DMS153 treated with DMSO at 0.1 percent for 48 hours (cell line): ENCODE results near the gene PER2.

Experiments
- DNase-seq: peaks from one replicate; lab custom pipeline; 2025; ENCODE audit not compliant: unreplicated experiment; lab: John Stamatoyannopoulos, UW

The PER2 gene

GRCh38 chr2:238250896-238251295 lies 37.5 kb downstream of the PER2 start:
- DNase-seq, result no peak

- DNase-seq, result no peak
Observed at GRCh38 chr2:238247841-238248453, 40.5 kb downstream of the PER2 start.

- DNase-seq, result no peak
Observed at GRCh38 chr2:238247002-238247822, 41.2 kb downstream of the PER2 start.

- no peak for DNase-seq
Observed at GRCh38 chr2:238244151-238244550, 44.3 kb downstream of the PER2 start.

- DNase-seq, result peak; percentile 62
Observed at GRCh38 chr2:238243496-238244076, 44.8 kb downstream of the PER2 start.

- peak; percentile 85 for DNase-seq
Observed at GRCh38 chr2:238242731-238243495, 45.5 kb downstream of the PER2 start.

- DNase-seq, result no peak
Observed at GRCh38 chr2:238241970-238242369, 46.4 kb downstream of the PER2 start.

GRCh38 chr2:238240757-238241711 lies 47.4 kb downstream of the PER2 start:
- peak; percentile 82 for DNase-seq

GRCh38 chr2:238239863-238240756 lies 48.3 kb downstream of the PER2 start, which contains the start of gene HES6:
HES6 (minus strand) TSS chr2:238240038; CDS start chr2:238239905, 133 bp downstream.
- DNase-seq, result peak; percentile 91

- no peak for DNase-seq
Observed at GRCh38 chr2:238239543-238239862, 48.9 kb downstream of the PER2 start.

- no peak for DNase-seq
Observed at GRCh38 chr2:238238766-238239542, 49.5 kb downstream of the PER2 start.

GRCh38 chr2:238238311-238238765 lies 50.1 kb downstream of the PER2 start:
- no peak for DNase-seq

- no peak for DNase-seq
Observed at GRCh38 chr2:238237431-238238135, 50.8 kb downstream of the PER2 start.

- DNase-seq, result no peak
Observed at GRCh38 chr2:238236571-238236970, 51.8 kb downstream of the PER2 start.

GRCh38 chr2:238235856-238236255 lies 52.6 kb downstream of the PER2 start:
- no peak for DNase-seq

- no peak for DNase-seq
Observed at GRCh38 chr2:238235331-238235732, 53.1 kb downstream of the PER2 start.

- no peak for DNase-seq
Observed at GRCh38 chr2:238233625-238234024, 54.8 kb downstream of the PER2 start.

GRCh38 chr2:238231809-238232208 lies 56.6 kb downstream of the PER2 start:
- no peak for DNase-seq
